NCI-H526 treated with DMSO at 0.1 percent for 48 hours (cell line): ENCODE measurements around the gene LIX1L.

Experiments used
- DNase-seq: peaks from one replicate; lab custom pipeline; 2025; lab: John Stamatoyannopoulos, UW

LIX1L gene

GRCh38 chr1:145985502-145986439 is 28.0 kb upstream of the LIX1L start:
- no peak for DNase-seq

- DNase-seq: no peak
These were observed 27.3 kb upstream of the LIX1L start for GRCh38 chr1:145985129-145985501.

- no peak for DNase-seq
These were observed 26.4 kb upstream of the LIX1L start for GRCh38 chr1:145983960-145984830.

GRCh38 chr1:145983206-145983675 is 25.4 kb upstream of the LIX1L start:
- DNase-seq: no peak

- DNase-seq: no peak
These were observed 24.4 kb upstream of the LIX1L start for GRCh38 chr1:145982010-145982723.

- DNase-seq: no peak
These were observed 22.7 kb upstream of the LIX1L start for GRCh38 chr1:145980457-145980994.

- no peak for DNase-seq
These were observed 22.1 kb upstream of the LIX1L start for GRCh38 chr1:145979746-145980456.

- no peak for DNase-seq
These were observed 21.3 kb upstream of the LIX1L start for GRCh38 chr1:145978854-145979745.

GRCh38 chr1:145978471-145978853 is 20.6 kb upstream of the LIX1L start:
- no peak for DNase-seq

GRCh38 chr1:145977486-145978470 is 20.0 kb upstream of the LIX1L start:
- DNase-seq: peak; percentile 89

- DNase-seq: no peak
These were observed 19.2 kb upstream of the LIX1L start for GRCh38 chr1:145977016-145977415.

- no peak for DNase-seq
These were observed 17.4 kb upstream of the LIX1L start for GRCh38 chr1:145975216-145975615.

GRCh38 chr1:145974721-145975120 is 16.9 kb upstream of the LIX1L start:
- no peak for DNase-seq

- no peak for DNase-seq
These were observed 14.8 kb upstream of the LIX1L start for GRCh38 chr1:145972580-145972979.

- no peak for DNase-seq
These were observed 9.5 kb upstream of the LIX1L start for GRCh38 chr1:145967288-145967687.

GRCh38 chr1:145965119-145965744 is 7.4 kb upstream of the LIX1L start:
- DNase-seq: no peak

- peak; percentile 98 for DNase-seq
These were observed 6.7 kb upstream of the LIX1L start, which contains the start of the genes ANKRD34A and POLR3GL for GRCh38 chr1:145964328-145965118. TSS of gene ANKRD34A (minus strand) at chr1:145964575. CDS start at chr1:145961759, 2,816 bp downstream. TSS of gene POLR3GL (plus strand) at chr1:145964690. CDS start at chr1:145974866, 10,176 bp downstream.
